GM18508 (cell line): ENCODE results near the gene CISD3.

ENCODE experiments used
- ATAC-seq: cut with Tn5 transposase; IDR thresholded peaks from one replicate; pipeline ENCODE4 v1.9.1; 2021; ENCODE audit warnings: moderate number of reproducible peaks; ENCODE audit not compliant: insufficient read depth, unreplicated experiment

CISD3 gene

GRCh38 chr17:38706505-38707216 is 23.5 kb upstream of the CISD3 start:
- ATAC-seq = no peak

- no peak for ATAC-seq
Observed at GRCh38 chr17:38707678-38708351, 22.3 kb upstream of the CISD3 start.

GRCh38 chr17:38709104-38709820 is 20.9 kb upstream of the CISD3 start:
- ATAC-seq = no peak

- ATAC-seq = no peak
Observed at GRCh38 chr17:38709864-38710603, 20.1 kb upstream of the CISD3 start.

- no peak for ATAC-seq
Observed at GRCh38 chr17:38710604-38710962, 19.6 kb upstream of the CISD3 start.

- no peak for ATAC-seq
Observed at GRCh38 chr17:38710985-38711384, 19.2 kb upstream of the CISD3 start.

GRCh38 chr17:38711792-38712571 is 18.2 kb upstream of the CISD3 start:
- ATAC-seq = no peak

GRCh38 chr17:38712593-38712992 is 17.5 kb upstream of the CISD3 start:
- no peak for ATAC-seq

GRCh38 chr17:38713456-38714075 is 16.6 kb upstream of the CISD3 start:
- ATAC-seq = no peak

- ATAC-seq = no peak
Observed at GRCh38 chr17:38715216-38715943, 14.8 kb upstream of the CISD3 start.

- no peak for ATAC-seq
Observed at GRCh38 chr17:38716368-38717005, 13.7 kb upstream of the CISD3 start.

GRCh38 chr17:38717139-38717745 is 12.9 kb upstream of the CISD3 start:
- ATAC-seq = no peak

GRCh38 chr17:38719289-38719942 is 10.7 kb upstream of the CISD3 start:
- no peak for ATAC-seq

- ATAC-seq = no peak
Observed at GRCh38 chr17:38719943-38720641, 10.0 kb upstream of the CISD3 start.

GRCh38 chr17:38720941-38721340 is 9.2 kb upstream of the CISD3 start:
- no peak for ATAC-seq

- no peak for ATAC-seq
Observed at GRCh38 chr17:38721802-38722201, 8.3 kb upstream of the CISD3 start.
